ENCODE measurements around the gene SMIM12.

- TF ChIP-seq CTCF (IDR thresholded peaks at IDR 0.05) (no peak), POLR2A (IDR thresholded peaks at IDR 0.05) (no peak)
Observed at GRCh38 chr1:34899471-34899870, 39.9 kb upstream of the SMIM12 start.
